ENCODE measurements around the gene MIDN.

GRCh38 chr19:1296078-1296477, 47.7 kb downstream of the MIDN start:
- no peak for TF ChIP-seq CTCF (IDR thresholded peaks at IDR 0.05; ENCODE audit: low read length)
- TF ChIP-seq EZH2 (optimal IDR thresholded peaks at IDR 0.05; ENCODE audit: low read depth, low read length) = no peak

Measured in MM.1S (cell line).